ENCODE measurements around the gene VANGL2. TPM values are rescaled to one million over a fixed set of nuclear protein-coding genes. Genes with fewer than 3 reads are reported as not detected.

VANGL2 gene
- total and polyA plus RNA-seq, 4 donors: 1.3 to 13.9 (median 2.2) TPM

DNA sequence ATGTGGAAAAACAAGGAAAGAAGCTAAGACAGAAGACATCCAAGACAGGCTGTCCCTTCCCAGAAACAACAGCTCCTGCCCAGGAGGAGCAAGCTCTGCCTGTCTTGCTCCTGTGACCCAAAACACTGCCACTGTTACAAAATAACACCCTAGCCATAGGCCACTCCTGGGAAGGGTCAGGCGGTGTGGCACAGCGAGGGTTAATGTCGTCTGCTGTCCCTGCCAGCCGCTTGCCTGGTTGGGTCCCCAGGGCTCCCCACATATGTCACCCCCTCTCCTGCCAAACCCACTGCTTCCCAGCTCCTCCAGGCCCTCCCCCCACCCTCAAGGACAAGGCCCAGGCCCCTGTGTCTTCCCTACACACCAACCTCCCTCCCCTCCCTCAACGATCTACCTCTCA is 37.4 kb upstream of the VANGL2 start:
- Histone ChIP-seq H3K27me3 (ENCODE audit: control insufficient read depth in 3 of 3, insufficient read depth in 3 of 3, low read length in 2 of 3) (peaks cover 0 to 3% (median 0%) of the 10 kb centered on the region in 3 donors), H3K4me3 (no peak overlapping the region), H3K36me3 (ENCODE audit: control insufficient read depth in 4 of 4, insufficient read depth in 4 of 4, low read length in 4 of 4) (peaks cover 4 to 16% (median 9%) of the 10 kb centered on the region in 4 donors), H3K9me3 (ENCODE audit: control insufficient read depth in 4 of 4, insufficient read depth in 3 of 4, low read length in 3 of 4) (no peaks in the 10 kb centered on the region), H3K4me1 (ENCODE audit: control insufficient read depth in 5 of 5, insufficient read depth in 5 of 5, low read length in 5 of 5) (peaks cover 0 to 1% (median 0%) of the 10 kb centered on the region in 5 donors), H3K27ac (ENCODE audit: low read depth in 1 of 2, low read length in 1 of 2) (no peak overlapping the region), H3K9ac (ENCODE audit: insufficient read depth in 1 of 2, low read length in 2 of 2) (no peak overlapping the region)
- DNase-seq (no peak), ATAC-seq (ENCODE audit: insufficient read depth, low FRiP score) (no peak)
- WGBS, 2 donors: 56 to 70% methylated on average over 5 of the region's 5 CpGs
- TF ChIP-seq CTCF (IDR thresholded peaks at IDR 0.05; ENCODE audit: control extremely low read depth, extremely low read depth): no peak

GRCh38 chr1:160363951-160364735 is 36.2 kb upstream of the VANGL2 start:
- Histone ChIP-seq H3K9me3 (ENCODE audit: control insufficient read depth in 4 of 4, insufficient read depth in 3 of 4, low read length in 3 of 4) (no peaks in the 10 kb centered on the region), H3K4me1 (ENCODE audit: control insufficient read depth in 5 of 5, insufficient read depth in 5 of 5, low read length in 5 of 5) (peaks cover 0 to 1% (median 0%) of the 10 kb centered on the region in 5 donors), H3K9ac (ENCODE audit: insufficient read depth in 1 of 2, low read length in 2 of 2) (no peak overlapping the region), H3K27me3 (ENCODE audit: control insufficient read depth in 3 of 3, insufficient read depth in 3 of 3, low read length in 2 of 3) (peaks cover 0 to 3% (median 0%) of the 10 kb centered on the region in 3 donors), H3K27ac (ENCODE audit: low read depth in 1 of 2, low read length in 1 of 2) (no peak overlapping the region), H3K36me3 (ENCODE audit: control insufficient read depth in 4 of 4, insufficient read depth in 4 of 4, low read length in 4 of 4) (peaks cover 3 to 13% (median 7%) of the 10 kb centered on the region in 4 donors), H3K4me3 (no peak overlapping the region)
- 75 to 82% methylated on average over 12 of the region's 12 CpGs for WGBS, 2 donors
- DNase-seq (no peak), ATAC-seq (ENCODE audit: insufficient read depth, low FRiP score) (no peak)
- TF ChIP-seq CTCF (IDR thresholded peaks at IDR 0.05; ENCODE audit: control extremely low read depth, extremely low read depth): no peak

GRCh38 chr1:160365325-160365724 is 35.0 kb upstream of the VANGL2 start:
- Histone ChIP-seq H3K27me3 (ENCODE audit: control insufficient read depth in 3 of 3, insufficient read depth in 3 of 3, low read length in 2 of 3) (peaks cover 0 to 5% (median 0%) of the 10 kb centered on the region in 3 donors), H3K9me3 (ENCODE audit: control insufficient read depth in 4 of 4, insufficient read depth in 3 of 4, low read length in 3 of 4) (no peaks in the 10 kb centered on the region), H3K36me3 (ENCODE audit: control insufficient read depth in 4 of 4, insufficient read depth in 4 of 4, low read length in 4 of 4) (peaks cover 0 to 6% (median 3%) of the 10 kb centered on the region in 4 donors), H3K4me3 (no peak overlapping the region), H3K27ac (ENCODE audit: low read depth in 1 of 2, low read length in 1 of 2) (no peak overlapping the region), H3K9ac (ENCODE audit: insufficient read depth in 1 of 2, low read length in 2 of 2) (no peak overlapping the region), H3K4me1 (ENCODE audit: control insufficient read depth in 5 of 5, insufficient read depth in 5 of 5, low read length in 5 of 5) (peaks cover 0 to 1% (median 0%) of the 10 kb centered on the region in 5 donors)
- DNase-seq: no peak
- 87 to 100% methylated on average over 1 of the region's 1 CpG for WGBS, 2 donors
- no peak for ATAC-seq (ENCODE audit: insufficient read depth, low FRiP score)
- no peak for TF ChIP-seq CTCF (IDR thresholded peaks at IDR 0.05; ENCODE audit: control extremely low read depth, extremely low read depth)
